ENCODE results near the gene RGS12. TPM values are rescaled to one million over a fixed set of nuclear protein-coding genes. Genes with fewer than 3 reads are reported as not detected.

RGS12 gene
- polyA plus RNA-seq, 3 donors = 0.75 to 15.3 (median 2.7) TPM

DNA sequence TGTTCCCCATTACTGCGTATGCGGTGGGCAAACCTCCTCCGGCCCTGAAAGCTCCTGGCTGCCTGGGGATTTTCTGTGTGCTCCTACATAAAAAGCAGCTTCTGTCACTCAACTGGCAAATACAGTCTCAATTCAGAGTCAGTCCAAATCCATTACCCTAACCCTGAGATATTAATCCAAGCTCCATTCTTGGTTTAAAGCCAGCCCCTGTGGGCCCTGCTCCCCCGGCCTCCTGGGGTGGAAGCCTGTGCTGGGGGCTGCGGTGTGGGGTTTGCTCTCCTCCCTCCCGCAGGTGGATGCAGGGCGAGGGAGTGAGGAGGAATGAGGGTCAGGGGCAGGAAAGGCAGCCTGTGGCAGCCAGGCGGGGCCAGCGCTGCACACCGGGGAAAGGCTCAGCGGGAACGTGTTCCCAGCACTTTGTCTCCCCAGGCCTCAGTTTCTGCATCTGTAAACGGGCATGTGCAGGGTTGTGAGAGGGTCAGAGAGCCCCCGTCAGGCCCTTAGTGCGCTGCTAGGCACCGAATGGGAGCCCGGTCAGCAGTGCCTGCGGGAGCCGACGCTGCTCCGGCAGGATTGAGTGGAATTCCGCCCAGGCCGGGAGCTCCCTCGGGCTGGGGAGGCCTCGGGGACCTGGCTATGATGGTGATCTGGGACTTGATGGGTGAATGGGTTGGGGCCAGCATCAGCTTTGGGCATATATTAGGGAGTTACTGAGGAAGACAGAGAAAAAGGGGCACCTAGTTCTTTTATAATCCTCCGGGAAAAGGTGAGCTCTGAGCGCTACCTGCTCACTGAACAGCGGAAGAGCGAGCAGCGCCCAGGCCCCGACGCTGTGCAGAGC, 6.3 kb upstream of the RGS12 start:
- H3K27ac ChIP-seq (ENCODE audit: low read depth in 1 of 2, low read length in 2 of 2) = peak overlapping the region; percentile 45 to 54
- Mint-ChIP-seq H3K36me3 (peaks cover 3 to 9% of the 10 kb centered on the region in 2 donors), H3K27ac (peak overlapping the region; percentile 72 to 88 (median 85)), H3K4me1 (peaks cover 42% of the 10 kb centered on the region), H3K4me3 (peak overlapping the region; percentile 67 to 80), H3K9me3 (peaks cover 0 to 5% (median 2%) of the 10 kb centered on the region in 7 donors), H3K27me3 (ENCODE audit: low read depth in 3 of 3) (peaks cover 17 to 27% (median 27%) of the 10 kb centered on the region in 3 donors)
- DNase-seq = no peak
- H3K9ac ChIP-seq (ENCODE audit: insufficient read depth, low read length, poor library complexity, severe bottlenecking) = peak overlapping the region; percentile 56
- H3K9me3 ChIP-seq (replicated peaks in 1 of 2; ENCODE audit: control insufficient read depth in 1 of 2, insufficient read depth in 1 of 2, low read length in 2 of 2) = no peaks in the 10 kb centered on the region
- H3K4me1 ChIP-seq (ENCODE audit: control insufficient read depth in 1 of 2, insufficient read depth in 2 of 2, low read length in 2 of 2) = peaks cover 42 to 48% of the 10 kb centered on the region in 2 donors
- 74% methylated on average over 26 of the region's 32 CpGs for WGBS (ENCODE audit: insufficient coverage)
- H3K4me3 ChIP-seq (replicated peaks in 1 of 3; ENCODE audit: low read depth in 2 of 3, low read length in 3 of 3) = peak overlapping the region in 1 of 3 experiments; percentile 68
- intact Hi-C loops (cut with micrococcal nuclease) = no loop called here
- H3K36me3 ChIP-seq (replicated peaks in 1 of 2; ENCODE audit: control insufficient read depth in 1 of 2, insufficient read depth in 2 of 2, low read length in 2 of 2) = no peaks in the 10 kb centered on the region
- TF ChIP-seq, protein P1, sequence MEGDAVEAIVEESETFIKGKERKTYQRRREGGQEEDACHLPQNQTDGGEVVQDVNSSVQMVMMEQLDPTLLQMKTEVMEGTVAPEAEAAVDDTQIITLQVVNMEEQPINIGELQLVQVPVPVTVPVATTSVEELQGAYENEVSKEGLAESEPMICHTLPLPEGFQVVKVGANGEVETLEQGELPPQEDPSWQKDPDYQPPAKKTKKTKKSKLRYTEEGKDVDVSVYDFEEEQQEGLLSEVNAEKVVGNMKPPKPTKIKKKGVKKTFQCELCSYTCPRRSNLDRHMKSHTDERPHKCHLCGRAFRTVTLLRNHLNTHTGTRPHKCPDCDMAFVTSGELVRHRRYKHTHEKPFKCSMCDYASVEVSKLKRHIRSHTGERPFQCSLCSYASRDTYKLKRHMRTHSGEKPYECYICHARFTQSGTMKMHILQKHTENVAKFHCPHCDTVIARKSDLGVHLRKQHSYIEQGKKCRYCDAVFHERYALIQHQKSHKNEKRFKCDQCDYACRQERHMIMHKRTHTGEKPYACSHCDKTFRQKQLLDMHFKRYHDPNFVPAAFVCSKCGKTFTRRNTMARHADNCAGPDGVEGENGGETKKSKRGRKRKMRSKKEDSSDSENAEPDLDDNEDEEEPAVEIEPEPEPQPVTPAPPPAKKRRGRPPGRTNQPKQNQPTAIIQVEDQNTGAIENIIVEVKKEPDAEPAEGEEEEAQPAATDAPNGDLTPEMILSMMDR (IDR thresholded peaks at IDR 0.05) = no peak
- H3K27me3 ChIP-seq (ENCODE audit: control insufficient read depth in 2 of 2, insufficient read depth in 2 of 2, low read length in 2 of 2) = no peaks in the 10 kb centered on the region
- peak overlapping the region; percentile 80 for H2AFZ ChIP-seq (ENCODE audit: insufficient read depth, low read depth, low read length, poor library complexity, severe bottlenecking)
- no peaks in the 10 kb centered on the region for H3K79me2 ChIP-seq (ENCODE audit: insufficient read depth, low read length)
- peak overlapping the region; percentile 75 for H3K4me2 ChIP-seq (replicated peaks; ENCODE audit: extremely low read depth, low read length, poor library complexity, severe bottlenecking)
- H4K20me1 ChIP-seq (ENCODE audit: insufficient read depth, low read length) = no peaks in the 10 kb centered on the region

DNA sequence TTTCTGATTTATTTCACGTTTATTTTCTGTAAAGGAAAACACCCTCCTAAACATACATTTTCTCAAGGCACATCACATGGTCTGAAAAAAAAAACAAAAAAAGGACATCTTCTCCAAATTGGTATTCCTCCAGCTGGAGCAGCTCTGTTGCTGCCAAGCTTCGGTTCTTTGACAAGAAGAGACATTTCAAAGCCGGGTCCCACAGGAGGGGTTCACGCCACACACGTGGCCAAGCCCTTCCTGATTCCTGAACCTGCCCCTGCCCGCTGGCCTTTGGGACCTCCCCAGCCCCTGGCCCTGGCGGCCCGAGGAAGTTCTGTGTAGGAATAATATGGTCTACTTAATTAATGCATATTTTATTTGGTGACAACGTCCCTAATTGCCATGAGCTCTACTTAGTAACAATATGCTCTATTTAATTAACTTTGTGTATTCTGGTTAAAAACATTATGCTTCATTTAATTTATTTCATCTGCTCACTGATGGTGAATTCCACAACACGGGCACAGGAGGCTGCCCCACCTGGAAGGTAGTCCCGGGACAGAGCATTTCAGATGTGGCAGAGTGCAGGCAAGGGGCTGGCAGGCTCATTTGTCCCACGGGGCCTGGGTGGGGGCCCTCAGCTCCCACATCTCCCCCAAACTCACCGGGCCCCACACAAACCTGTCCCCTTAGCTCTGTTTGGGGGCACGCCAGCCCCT, 5.4 kb upstream of the RGS12 start:
- H3K9ac ChIP-seq (ENCODE audit: insufficient read depth, low read length, poor library complexity, severe bottlenecking) = no peak overlapping the region
- intact Hi-C loops (cut with micrococcal nuclease) = no loop called here
- H2AFZ ChIP-seq (ENCODE audit: insufficient read depth, low read depth, low read length, poor library complexity, severe bottlenecking) = no peak overlapping the region
- no peak for DNase-seq
- TF ChIP-seq, protein P1 (IDR thresholded peaks at IDR 0.05) = no peak
- H3K27ac ChIP-seq (ENCODE audit: low read depth in 1 of 2, low read length in 2 of 2) = no peak overlapping the region
- H3K27ac Mint-ChIP-seq = no peak overlapping the region
- no peak overlapping the region for H3K4me3 ChIP-seq (replicated peaks in 1 of 3; ENCODE audit: low read depth in 2 of 3, low read length in 3 of 3)
- WGBS (ENCODE audit: insufficient coverage) = 69% methylated on average over 11 of the region's 14 CpGs
- peaks cover 0 to 10% of the 10 kb centered on the region in 2 donors for H3K36me3 Mint-ChIP-seq
- no peaks in the 10 kb centered on the region for H3K36me3 ChIP-seq (replicated peaks in 1 of 2; ENCODE audit: control insufficient read depth in 1 of 2, insufficient read depth in 2 of 2, low read length in 2 of 2)
- peaks cover 43 to 51% of the 10 kb centered on the region in 2 donors for H3K4me1 ChIP-seq (ENCODE audit: control insufficient read depth in 1 of 2, insufficient read depth in 2 of 2, low read length in 2 of 2)
- H3K4me1 Mint-ChIP-seq = peaks cover 40% of the 10 kb centered on the region
- H3K4me3 Mint-ChIP-seq = peak overlapping the region in 1 of 2 donors; percentile 76
- H3K27me3 Mint-ChIP-seq (ENCODE audit: low read depth in 3 of 3) = peaks cover 17 to 28% (median 27%) of the 10 kb centered on the region in 3 donors
- no peaks in the 10 kb centered on the region for H3K9me3 Mint-ChIP-seq
- no peaks in the 10 kb centered on the region for H3K9me3 ChIP-seq (replicated peaks in 1 of 2; ENCODE audit: control insufficient read depth in 1 of 2, insufficient read depth in 1 of 2, low read length in 2 of 2)
- H3K27me3 ChIP-seq (ENCODE audit: control insufficient read depth in 2 of 2, insufficient read depth in 2 of 2, low read length in 2 of 2) = no peaks in the 10 kb centered on the region
- H3K4me2 ChIP-seq (replicated peaks; ENCODE audit: extremely low read depth, low read length, poor library complexity, severe bottlenecking) = no peak overlapping the region
- no peaks in the 10 kb centered on the region for H3K79me2 ChIP-seq (ENCODE audit: insufficient read depth, low read length)
- no peaks in the 10 kb centered on the region for H4K20me1 ChIP-seq (ENCODE audit: insufficient read depth, low read length)
